ENCODE results near the gene CTBP2. TPM values are rescaled to one million over a fixed set of nuclear protein-coding genes. Genes with fewer than 3 reads are reported as not detected.

CTBP2 gene
- total RNA-seq, 2 experiments from 2014 or later, result 0.25 TPM; not detected in 1

GRCh38 chr10:125027871-125028869 is 132.2 kb downstream of the CTBP2 start:
- Mint-ChIP-seq H3K36me3 (no peaks in the 10 kb centered on the region), H3K4me3 (no peak overlapping the region), H3K27me3 (no peaks in the 10 kb centered on the region), H3K27ac (no peak overlapping the region), H3K4me1 (no peaks in the 10 kb centered on the region), H3K9me3 (no peaks in the 10 kb centered on the region)
- DNase-seq, result no peak

GRCh38 chr10:125026974-125027735 is 133.2 kb downstream of the CTBP2 start:
- Mint-ChIP-seq H3K4me1 (no peaks in the 10 kb centered on the region), H3K4me3 (no peak overlapping the region), H3K9me3 (no peaks in the 10 kb centered on the region), H3K27ac (no peak overlapping the region), H3K27me3 (no peaks in the 10 kb centered on the region), H3K36me3 (no peaks in the 10 kb centered on the region)
- no peak for DNase-seq

GRCh38 chr10:125026036-125026931 is 134.1 kb downstream of the CTBP2 start:
- no peak for DNase-seq
- H3K9me3 Mint-ChIP-seq, result no peaks in the 10 kb centered on the region
- no peak overlapping the region for H3K4me3 Mint-ChIP-seq
- no peaks in the 10 kb centered on the region for H3K4me1 Mint-ChIP-seq
- H3K36me3 Mint-ChIP-seq, result no peaks in the 10 kb centered on the region
- no peak overlapping the region for H3K27ac Mint-ChIP-seq
- H3K27me3 Mint-ChIP-seq, result no peaks in the 10 kb centered on the region

- Mint-ChIP-seq H3K27ac (no peak overlapping the region), H3K4me3 (no peak overlapping the region), H3K9me3 (no peaks in the 10 kb centered on the region), H3K36me3 (no peaks in the 10 kb centered on the region), H3K4me1 (no peaks in the 10 kb centered on the region), H3K27me3 (no peaks in the 10 kb centered on the region)
- DNase-seq, result no peak
These were observed 135.0 kb downstream of the CTBP2 start for GRCh38 chr10:125025341-125025740.

- no peaks in the 10 kb centered on the region for H3K36me3 Mint-ChIP-seq
- H3K27ac Mint-ChIP-seq, result no peak overlapping the region
- H3K9me3 Mint-ChIP-seq, result no peaks in the 10 kb centered on the region
- no peaks in the 10 kb centered on the region for H3K27me3 Mint-ChIP-seq
- no peak for DNase-seq
- no peak overlapping the region for H3K4me3 Mint-ChIP-seq
- no peaks in the 10 kb centered on the region for H3K4me1 Mint-ChIP-seq
These were observed 135.7 kb downstream of the CTBP2 start for GRCh38 chr10:125024497-125025234.

GRCh38 chr10:125023862-125024496 is 136.4 kb downstream of the CTBP2 start:
- Mint-ChIP-seq H3K27me3 (no peaks in the 10 kb centered on the region), H3K27ac (no peak overlapping the region), H3K9me3 (no peaks in the 10 kb centered on the region), H3K4me1 (no peaks in the 10 kb centered on the region), H3K4me3 (no peak overlapping the region), H3K36me3 (no peaks in the 10 kb centered on the region)
- DNase-seq, result no peak

GRCh38 chr10:125023255-125023654 is 137.1 kb downstream of the CTBP2 start:
- no peak overlapping the region for H3K4me3 Mint-ChIP-seq
- no peaks in the 10 kb centered on the region for H3K9me3 Mint-ChIP-seq
- no peaks in the 10 kb centered on the region for H3K36me3 Mint-ChIP-seq
- H3K27ac Mint-ChIP-seq, result no peak overlapping the region
- no peaks in the 10 kb centered on the region for H3K4me1 Mint-ChIP-seq
- DNase-seq, result no peak
- H3K27me3 Mint-ChIP-seq, result peaks cover 2% of the 10 kb centered on the region

- no peak for DNase-seq
- H3K27me3 Mint-ChIP-seq, result peaks cover 4% of the 10 kb centered on the region
- H3K4me3 Mint-ChIP-seq, result no peak overlapping the region
- H3K27ac Mint-ChIP-seq, result no peak overlapping the region
- H3K4me1 Mint-ChIP-seq, result no peaks in the 10 kb centered on the region
- no peaks in the 10 kb centered on the region for H3K36me3 Mint-ChIP-seq
- no peaks in the 10 kb centered on the region for H3K9me3 Mint-ChIP-seq
These were observed 137.7 kb downstream of the CTBP2 start for GRCh38 chr10:125022671-125023070.

GRCh38 chr10:125021686-125022344 is 138.5 kb downstream of the CTBP2 start:
- H3K4me1 Mint-ChIP-seq, result no peaks in the 10 kb centered on the region
- no peak for DNase-seq
- no peaks in the 10 kb centered on the region for H3K36me3 Mint-ChIP-seq
- no peaks in the 10 kb centered on the region for H3K9me3 Mint-ChIP-seq
- no peak overlapping the region for H3K4me3 Mint-ChIP-seq
- H3K27me3 Mint-ChIP-seq, result peaks cover 4% of the 10 kb centered on the region
- no peak overlapping the region for H3K27ac Mint-ChIP-seq

GRCh38 chr10:125020871-125021270 is 139.5 kb downstream of the CTBP2 start:
- no peak for DNase-seq
- Mint-ChIP-seq H3K27ac (no peak overlapping the region), H3K27me3 (peaks cover 4% of the 10 kb centered on the region), H3K4me3 (no peak overlapping the region), H3K4me1 (no peaks in the 10 kb centered on the region), H3K9me3 (no peaks in the 10 kb centered on the region), H3K36me3 (no peaks in the 10 kb centered on the region)

GRCh38 chr10:125020386-125020785 is 140.0 kb downstream of the CTBP2 start:
- H3K27me3 Mint-ChIP-seq, result peaks cover 4% of the 10 kb centered on the region
- no peak for DNase-seq
- no peaks in the 10 kb centered on the region for H3K9me3 Mint-ChIP-seq
- H3K4me3 Mint-ChIP-seq, result no peak overlapping the region
- no peaks in the 10 kb centered on the region for H3K36me3 Mint-ChIP-seq
- no peak overlapping the region for H3K27ac Mint-ChIP-seq
- H3K4me1 Mint-ChIP-seq, result no peaks in the 10 kb centered on the region

GRCh38 chr10:125018576-125019143 is 141.7 kb downstream of the CTBP2 start:
- Mint-ChIP-seq H3K36me3 (no peaks in the 10 kb centered on the region), H3K9me3 (no peaks in the 10 kb centered on the region), H3K27me3 (peaks cover 9% of the 10 kb centered on the region)

More at GRCh38 chr10:125018576-125019143, 141.7 kb downstream of the CTBP2 start:
- Mint-ChIP-seq H3K4me1 (no peaks in the 10 kb centered on the region), H3K27ac (no peak overlapping the region), H3K4me3 (no peak overlapping the region)
- no peak for DNase-seq
